HG03280 (cell line): Measurements from ENCODE around the gene TNFAIP8L3.
"Not testable (repeated sequence)": the region's sequence is repeated elsewhere in the genome, so short reads cannot be mapped to it uniquely, and the experiment has no call there.

Experiments used
- ATAC-seq: cut with Tn5 transposase; IDR thresholded peaks from one replicate; pipeline ENCODE4 v1.9.1; 2021; ENCODE audit warnings: mild to moderate bottlenecking, moderate library complexity; ENCODE audit not compliant: unreplicated experiment

Gene TNFAIP8L3

DNA sequence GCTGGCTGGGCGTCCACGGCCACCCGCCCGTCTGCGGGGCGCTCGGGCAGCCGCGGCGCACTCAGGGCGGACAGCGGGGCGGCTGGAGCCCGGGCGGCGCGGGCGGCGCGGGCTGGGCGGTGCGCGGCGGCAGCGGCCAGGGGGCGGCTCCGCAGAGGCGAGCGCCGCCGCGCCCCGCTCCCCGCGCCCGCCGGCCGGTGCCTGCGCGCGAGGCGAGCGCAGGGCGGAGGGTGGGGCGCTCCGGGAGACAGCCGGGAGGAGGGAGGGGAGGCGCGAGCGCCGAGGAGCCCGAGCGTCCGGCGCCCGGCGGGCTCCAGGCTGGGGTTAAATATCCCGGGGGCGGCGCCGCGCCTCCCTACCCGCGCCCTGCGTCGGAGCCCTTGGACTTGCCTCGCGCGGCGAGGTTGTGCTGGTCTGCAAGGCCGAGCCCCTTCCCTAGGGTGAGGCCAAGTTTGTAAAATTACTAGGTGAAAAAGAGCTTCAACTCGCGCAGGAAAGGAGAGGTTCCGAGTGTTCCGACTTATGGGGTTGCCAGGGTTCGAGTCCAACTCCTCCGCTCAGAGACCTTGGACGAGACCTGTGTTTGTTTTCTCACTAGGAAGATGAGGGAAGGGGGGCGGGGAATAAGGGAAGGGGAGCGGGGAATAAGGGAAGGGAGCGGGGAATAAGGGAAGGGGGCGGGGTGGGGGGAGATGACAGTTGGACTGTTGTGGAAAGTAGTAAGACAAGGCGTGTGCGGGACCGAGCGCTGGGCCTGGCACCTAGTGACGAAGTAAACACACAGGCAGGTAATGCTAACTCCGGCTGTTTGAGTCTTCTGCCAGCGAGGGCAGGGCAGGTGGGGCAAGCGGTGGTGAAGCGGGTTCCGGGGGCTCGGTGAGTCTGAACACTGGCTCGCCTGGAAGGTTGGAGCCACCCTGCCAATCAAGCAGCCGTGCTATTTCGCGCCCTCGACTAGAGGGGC lies at the start of gene TNFAIP8L3:
TNFAIP8L3 (minus strand) TSS at position 301 of the 964 bp plus-strand sequence. CDS start 311 bp downstream, outside the sequence.
- no peak for ATAC-seq

DNA sequence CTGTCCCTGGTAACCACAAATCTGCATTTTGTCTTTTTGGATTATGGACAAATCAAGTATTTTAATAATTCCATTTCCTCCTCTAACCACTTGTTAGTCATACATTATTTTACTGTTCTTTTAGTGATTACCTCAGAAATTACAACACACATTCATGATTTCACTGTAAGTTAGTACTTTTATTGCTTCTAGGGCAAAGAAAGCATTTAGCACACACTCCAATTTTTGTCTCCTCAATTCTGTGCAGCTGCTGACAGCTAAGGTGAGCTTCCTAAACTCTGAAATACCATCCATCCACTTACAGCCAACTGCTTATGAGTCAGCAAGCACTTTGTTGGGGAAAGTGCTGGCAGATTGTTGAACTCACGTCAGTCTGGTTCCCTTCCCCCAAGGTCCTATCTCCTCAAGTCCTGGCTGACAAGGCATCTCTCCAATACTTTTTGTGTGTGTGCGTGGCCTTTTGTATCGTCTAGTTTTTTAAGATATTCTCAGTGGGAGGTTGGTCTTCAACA lies 49.4 kb upstream of the TNFAIP8L3 start:
- ATAC-seq = no peak

DNA sequence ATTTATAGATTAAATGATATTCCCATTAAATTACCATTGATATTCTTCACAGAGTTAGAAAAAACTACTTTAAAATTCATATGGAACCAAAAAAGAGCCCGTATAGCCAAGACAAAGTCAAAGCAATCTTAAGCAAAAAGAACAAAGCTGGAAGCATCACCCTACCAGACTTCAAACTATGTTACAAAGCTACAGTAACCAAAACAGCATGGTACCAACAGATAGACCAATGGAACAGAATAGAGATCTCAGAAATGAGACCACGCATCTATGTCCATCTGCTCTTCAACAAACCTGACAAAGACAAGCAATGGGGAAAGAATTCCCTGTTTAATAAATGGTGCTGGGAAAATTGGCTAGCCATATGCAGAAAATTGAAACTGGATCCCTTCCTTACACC lies 45.6 kb upstream of the TNFAIP8L3 start:
- not testable (repeated sequence) for ATAC-seq

DNA sequence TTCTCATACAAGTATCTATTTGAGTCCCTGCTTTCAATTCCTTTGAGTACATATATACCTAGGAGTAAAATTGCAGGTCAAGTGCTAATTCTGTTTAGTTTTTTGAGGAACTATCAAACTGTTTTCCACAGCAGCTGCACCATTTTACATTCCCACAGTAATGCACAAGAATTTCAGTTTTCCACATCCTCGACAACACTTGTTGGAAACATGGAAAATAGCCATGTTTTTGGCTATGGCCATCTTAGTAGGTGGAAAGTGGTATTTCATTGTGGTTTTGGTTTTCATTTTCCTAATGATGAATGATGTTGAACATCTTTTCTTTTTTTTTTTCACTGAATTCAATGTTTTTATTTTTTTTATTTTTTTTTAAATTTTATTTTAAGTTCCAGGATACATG lies 44.4 kb upstream of the TNFAIP8L3 start:
- ATAC-seq = no peak

DNA sequence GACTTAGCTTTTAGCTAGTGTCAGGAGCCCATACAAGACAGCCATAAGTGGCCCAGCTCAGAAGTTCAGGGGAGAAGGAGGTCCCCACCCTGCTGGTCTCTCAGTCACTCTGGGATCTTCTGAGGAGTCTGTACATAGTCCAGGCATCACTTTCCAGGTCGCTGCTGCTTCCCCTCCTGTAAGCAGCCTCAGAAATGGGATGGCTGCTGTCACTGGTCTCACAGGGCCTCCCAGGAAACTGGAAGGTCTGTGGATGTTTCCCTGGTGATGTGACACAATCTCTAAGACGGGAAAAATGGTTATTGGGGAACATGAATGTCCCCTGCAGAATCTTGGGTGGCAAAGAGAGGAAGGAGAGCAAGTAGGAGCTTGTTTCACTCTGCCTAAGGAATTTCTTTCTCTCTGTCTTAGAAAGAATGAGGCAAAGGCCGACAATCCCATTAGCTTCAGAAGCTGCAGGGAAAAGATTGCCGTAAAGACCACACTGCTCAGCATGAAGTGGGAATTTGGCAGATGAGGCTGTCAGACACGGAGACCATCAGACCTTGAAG lies 43.2 kb upstream of the TNFAIP8L3 start:
- ATAC-seq = no peak

DNA sequence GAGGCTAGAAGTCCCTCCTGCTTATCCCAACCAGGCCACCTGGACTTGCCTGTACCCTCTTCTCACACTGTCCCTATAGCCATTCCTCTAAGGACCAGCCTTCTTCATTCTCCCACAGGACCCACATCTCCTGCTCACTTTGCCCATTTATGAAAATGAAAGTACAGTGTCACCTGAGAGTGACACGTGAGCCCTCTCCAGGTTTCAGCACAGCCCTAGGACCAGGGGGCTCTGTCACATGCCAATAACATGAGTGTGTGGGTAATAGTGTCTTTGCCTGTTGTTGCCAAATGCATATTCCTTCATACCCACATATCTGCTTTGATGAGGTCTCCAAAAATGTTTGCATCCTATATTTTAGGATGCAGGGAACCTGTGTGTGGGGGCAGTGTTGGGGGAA lies 42.3 kb upstream of the TNFAIP8L3 start:
- ATAC-seq = no peak

DNA sequence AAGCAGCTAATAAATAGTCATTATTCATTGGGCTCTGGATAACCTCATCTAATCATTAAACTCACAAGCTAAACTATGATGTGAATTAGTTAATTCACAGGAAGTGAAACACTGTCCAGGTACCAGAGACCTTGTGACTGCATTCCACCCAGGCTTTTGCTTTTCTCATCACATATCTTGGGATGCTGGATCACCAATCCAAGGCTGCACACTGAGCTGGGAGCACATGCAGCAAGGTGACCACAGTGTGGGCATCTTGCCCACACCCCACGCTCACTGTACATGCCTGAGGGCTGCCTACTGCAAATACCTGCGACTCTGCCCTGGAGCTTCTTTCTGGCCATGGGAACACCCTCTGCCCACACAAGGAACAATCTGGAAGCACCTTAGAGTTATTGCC lies 40.6 kb upstream of the TNFAIP8L3 start:
- ATAC-seq = no peak

DNA sequence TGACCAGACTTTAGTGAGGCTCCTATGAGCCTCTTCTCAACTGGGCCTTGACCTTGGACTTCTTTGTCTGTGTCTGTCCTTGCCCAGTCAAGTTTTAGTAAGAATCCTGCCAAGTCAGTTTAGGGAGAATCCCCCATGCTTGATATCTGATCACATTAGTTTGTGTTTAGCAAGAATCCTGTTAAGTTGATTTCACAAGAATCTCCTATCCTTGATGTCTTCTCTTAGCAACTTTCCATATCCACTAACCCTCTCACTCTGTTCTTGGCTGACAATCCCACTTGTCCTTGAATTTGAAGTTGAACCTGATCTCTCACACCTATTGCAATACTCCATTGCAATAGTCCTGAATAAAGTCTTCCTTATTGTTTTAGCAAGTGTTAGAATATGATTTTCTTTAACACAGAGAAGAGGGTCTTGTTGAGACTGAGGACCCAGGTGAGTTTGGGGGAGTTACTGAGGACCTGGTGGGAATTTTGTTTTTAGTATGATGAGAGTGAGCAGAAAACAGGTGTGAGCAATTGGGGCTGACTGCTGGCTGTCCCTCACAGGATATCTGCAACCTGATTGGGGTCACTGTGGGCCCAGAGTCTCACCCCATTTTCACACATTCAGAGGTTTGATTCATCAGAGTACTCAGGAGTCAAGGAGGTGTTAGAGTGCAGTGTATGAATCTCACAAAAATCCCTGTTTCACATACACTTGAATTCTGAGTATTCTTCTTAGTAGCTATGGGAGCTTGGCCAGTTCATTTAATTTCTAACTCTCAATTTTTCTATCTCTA lies 39.9 kb upstream of the TNFAIP8L3 start:
- no peak for ATAC-seq

DNA sequence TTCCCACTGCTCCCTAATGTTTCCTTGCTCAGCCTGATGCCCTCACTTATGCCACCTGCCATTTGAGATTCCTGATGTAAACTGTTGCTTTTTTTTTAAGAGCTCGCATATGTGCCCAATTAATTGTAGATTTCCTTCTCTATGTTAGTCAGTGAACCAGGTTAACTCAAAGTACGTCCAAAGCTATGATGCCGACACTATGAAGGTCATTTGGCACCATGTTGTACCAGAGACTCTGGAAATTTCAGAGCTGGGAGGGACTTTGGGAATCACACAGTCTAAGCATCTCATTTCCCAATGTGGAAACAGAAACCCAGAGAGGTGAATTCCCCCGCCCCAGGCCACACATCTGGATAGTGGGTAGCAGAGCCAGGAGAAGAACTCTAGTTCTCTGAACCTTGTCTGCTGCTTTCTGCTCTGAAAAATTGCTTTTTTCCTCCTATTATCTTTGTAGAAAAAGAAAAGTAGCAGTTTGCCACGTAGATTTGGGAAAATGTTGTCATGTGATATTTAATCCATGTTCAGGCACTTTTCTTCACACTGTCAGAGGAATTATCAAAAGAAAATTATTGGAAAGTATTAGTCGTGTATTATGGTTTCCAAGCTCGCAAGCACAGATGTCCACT lies 38.5 kb upstream of the TNFAIP8L3 start:
- ATAC-seq = no peak

DNA sequence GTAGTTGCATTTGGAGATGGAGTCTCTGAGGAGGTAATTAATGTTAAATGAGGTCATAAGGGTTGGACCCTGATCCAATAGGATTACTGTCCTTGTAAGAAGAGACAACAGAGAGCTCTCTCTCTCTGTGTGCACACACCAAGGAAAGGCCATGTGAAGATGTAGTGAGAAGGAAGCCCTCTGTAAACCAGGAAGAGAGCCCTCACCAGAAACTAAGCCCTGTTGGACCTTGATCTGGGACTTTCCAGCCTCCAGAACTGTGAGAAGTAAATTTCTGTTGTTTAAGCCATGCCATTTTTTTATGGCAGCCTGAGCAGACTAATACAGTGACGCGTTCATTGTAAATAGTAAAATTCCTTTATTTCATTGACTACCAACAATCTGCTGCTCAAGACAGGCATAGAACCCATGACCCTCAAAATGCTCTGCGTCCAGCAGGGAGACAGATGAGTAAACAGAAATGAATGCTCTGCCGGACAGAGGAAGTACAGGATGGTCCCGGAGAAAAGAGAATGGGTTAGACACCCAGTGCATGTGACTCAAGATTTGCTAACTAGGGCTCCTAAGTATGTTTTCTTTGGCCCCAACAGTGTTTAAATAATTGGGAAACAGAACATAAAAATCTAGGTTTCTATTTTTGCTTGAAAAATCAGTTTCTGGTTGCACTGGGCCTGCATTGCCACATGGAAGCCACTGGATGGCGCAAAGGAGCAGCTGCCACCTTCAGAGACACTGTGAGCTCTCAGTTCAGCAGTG lies 37.9 kb upstream of the TNFAIP8L3 start:
- no peak for ATAC-seq

DNA sequence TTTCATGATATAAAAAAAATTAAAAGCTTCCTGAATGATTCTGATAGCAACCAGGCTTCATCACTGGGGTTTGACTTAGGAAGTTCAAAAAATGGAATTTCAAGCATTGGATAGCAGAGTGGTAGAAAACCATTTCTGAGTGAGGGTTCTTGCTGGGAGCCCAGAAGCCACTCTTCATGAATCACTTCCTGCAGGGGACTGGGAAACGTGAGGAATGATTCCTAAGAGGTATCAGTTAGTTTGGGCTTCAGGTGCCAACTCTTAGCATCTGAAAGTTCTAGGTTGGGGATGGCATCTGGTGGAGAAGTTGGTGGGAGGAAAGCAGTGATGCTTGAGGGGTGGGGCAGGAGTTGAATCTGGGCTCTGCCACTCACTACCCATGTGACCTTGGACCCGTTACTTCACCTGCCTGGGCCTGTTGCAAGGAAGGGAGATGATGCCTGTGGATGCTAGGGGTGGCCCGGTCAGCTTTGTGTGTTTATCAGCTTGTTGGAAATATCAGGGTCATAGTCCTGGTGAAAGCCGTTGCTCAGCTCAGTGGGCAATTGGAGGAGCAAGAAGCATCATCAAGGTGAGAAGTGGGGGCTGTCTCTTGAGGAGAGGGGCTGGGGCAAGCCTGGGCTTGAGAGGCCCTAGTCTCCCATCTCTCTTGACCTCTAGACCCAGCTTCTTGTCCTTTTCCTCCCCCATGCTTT lies 37.0 kb upstream of the TNFAIP8L3 start:
- ATAC-seq = no peak

DNA sequence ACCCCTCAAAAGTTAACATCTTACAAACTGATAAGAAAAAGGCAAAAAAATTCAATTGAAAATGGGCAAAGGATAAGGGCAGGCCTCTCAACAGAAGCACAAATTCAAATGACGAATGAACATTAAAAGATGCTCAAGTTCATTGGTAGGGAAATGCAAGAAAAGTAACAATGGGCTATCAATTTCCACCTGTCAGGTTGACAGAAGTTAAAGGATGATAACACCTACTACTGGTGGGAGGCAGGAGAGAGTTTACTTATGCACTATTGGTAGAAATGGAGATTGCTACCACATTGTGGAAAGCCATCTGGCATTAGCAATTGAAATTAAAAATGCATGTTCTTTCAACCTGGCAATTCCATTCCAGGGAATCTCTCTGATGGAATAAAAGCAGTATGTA lies 35.6 kb upstream of the TNFAIP8L3 start:
- ATAC-seq = no peak

DNA sequence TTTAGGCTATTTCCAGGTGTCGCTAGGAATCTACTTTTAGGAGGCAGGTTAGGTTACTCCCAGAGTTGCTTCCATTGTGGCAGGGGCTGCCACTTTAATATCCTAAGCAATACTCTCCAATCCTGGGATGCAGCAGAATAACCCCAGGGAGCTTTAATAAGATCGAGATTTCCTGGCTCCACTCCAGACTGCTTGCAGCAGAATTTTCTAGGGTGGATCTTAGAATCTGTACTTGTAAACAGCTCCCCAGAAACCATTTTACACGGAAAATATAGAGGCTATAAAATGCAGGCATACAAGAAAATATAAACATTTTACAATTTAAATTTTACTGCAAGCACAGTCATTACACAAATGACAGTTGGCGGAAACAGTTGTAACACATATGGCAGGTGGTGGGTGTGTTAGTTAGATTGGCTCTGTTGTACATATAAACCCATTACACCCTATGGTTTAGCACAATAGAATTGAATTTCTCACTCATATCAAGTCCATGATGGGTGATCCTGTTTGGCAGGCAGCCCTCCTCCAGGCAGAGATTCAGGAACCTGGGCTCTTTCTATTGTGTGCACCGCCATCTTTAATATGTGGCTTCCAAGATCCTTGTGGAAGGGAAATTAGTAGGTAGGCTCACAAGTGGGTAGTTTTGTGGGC lies 35.0 kb upstream of the TNFAIP8L3 start:
- no peak for ATAC-seq

DNA sequence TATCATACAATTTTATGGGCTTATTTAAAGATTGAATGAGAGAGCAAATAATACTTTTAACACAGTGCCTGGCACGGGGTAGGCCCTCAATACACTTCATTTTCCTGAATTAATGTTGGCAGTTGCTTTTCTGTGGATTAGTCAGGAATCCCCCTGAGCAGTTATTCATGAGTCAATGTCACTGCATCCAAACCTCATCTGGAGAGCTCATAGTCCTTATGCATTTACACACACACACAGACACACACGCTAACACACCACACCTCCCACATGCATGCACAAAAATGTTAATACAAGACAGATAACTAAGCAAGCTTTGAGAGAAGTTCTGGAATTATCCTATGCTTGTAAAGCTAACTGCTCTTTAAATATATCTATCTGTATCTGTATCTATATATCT lies 34.0 kb upstream of the TNFAIP8L3 start:
- no peak for ATAC-seq

DNA sequence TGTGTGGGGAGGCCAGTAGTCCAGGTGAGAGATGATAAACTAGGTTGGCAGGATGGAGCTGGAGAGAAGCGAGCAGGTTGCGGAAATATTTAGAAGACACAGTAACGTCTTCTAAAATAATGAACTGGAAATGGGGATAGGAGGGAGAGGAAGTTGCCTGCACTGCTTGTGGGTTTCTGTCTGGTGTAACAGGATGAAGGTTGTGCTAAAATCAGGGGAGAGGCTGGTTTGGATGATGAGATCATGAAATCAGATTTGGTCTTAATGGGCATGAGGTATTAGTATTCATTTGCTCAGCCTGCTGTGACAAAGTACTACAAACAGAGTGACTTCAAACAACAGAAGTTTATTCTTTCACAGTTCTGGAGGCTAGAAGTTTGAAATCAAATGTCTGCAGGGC lies 32.1 kb upstream of the TNFAIP8L3 start:
- no peak for ATAC-seq

DNA sequence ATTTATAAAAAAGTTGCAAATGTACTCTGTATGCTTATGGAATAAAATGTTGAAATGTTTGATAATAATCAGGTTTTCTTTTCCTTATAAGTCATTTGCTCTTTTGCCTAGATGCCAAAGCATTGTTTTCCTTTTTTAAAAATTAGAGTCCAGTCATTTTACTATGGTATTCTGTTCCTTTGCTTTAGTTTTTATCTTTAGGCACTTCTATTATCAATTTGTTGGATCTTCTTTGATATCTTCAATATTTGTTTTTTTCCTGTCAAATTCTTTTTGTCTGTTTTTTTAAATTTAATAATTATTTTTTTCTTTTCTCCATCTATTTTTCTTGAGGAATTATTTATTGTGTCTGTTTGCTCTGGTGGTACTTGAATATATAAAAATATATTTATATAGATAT lies 28.3 kb upstream of the TNFAIP8L3 start:
- ATAC-seq = not testable (repeated sequence)

DNA sequence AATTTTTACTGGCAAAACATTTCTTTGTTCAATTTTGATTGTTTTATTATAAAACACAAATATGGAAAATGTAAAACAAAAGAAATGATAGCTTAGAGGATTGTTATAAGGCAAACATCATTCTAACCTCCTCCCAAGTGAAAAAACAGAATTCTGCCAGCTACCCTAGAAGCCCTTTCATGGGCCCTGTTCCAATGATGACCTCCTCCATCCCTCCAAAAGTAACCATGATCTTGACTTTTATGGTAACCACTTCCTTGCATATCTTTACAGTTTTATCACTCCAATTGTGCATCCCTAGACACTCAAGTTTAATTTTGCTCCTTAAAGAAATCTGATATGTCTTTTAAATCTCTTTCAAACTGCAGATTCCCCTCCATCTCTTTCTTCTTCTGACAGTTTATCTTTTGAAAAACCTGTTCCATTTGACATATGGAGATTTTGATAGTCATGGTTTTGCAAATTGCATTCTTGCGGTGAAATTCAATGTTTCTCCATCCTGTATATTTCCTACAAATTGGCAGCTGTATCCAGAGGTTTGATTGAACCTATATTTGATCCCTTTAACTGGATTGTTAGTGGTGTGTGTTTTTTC lies 27.0 kb upstream of the TNFAIP8L3 start:
- no peak for ATAC-seq

DNA sequence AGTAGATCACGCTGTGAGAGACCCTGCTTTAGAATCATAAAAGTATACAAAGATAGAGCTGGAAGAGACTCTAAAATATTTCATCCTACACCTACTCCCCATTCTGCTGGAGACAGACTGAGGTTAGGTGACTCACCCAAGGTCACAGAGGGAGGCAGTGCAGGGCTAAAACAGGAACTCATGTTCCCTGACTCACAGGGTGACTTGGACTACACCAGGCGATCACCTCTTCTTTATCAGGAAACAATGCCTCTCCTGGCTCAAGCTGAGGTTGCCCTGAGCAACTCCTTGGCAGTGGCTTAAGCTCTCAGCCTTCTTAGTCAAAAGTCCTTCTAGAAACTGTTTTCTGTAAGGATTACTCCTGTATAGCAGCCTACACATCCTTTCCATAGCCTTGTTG lies 26.4 kb upstream of the TNFAIP8L3 start:
- ATAC-seq = no peak

DNA sequence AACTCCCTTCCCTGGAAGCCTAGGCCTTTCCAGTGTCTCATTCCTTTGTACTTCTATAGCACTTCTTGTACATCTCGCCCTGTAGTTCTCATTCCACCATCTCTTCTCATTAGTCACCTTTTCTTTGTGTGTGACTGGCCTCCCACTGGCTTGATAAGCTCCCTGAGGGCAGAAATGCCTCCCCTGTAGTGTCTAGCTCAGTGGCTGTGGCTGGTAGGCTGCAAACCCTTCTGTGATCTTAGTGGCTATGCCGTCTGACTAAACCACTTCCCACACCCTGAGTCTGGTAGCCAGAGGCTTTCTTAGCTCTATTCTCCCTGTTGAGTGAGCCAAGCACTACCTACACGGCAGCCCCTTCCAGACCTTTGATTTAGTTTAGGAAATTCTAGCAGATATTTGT lies 24.4 kb upstream of the TNFAIP8L3 start:
- no peak for ATAC-seq
